IMR-90 (cell line): ENCODE results near the gene GNG12. TPM values are rescaled to one million over a fixed set of nuclear protein-coding genes. Genes with fewer than 3 reads are reported as not detected.
A peak's percentile ranks its signal among the peaks of the same experiment; 100 is the strongest.

Source experiments
- ATAC-seq: fragments of 200-7000 bp; cut with Tn5 transposase; 2 replicates; pipeline ENCODE4 v1.9.1; 2020; ENCODE audit warnings: low read depth, mild to moderate bottlenecking, moderate library complexity
- BruUV-seq: library from RNA; stranded (reverse); fragments of 400-500 nt; replicated peaks from 2 replicates; lab custom pipeline; 2021; lab: Mats Ljungman, UMichigan
- CTCF ChIA-PET: fragments of 300-600 bp; formaldehyde crosslinking; extraction: SDS; loops from one replicate; lab custom pipeline; 2021; ENCODE audit warnings: antibody characterized with exemption; lab: Yijun Ruan, JAX
- POLR2A ChIA-PET: fragments of 300-600 bp; sonication (Branson Sonifier 250); formaldehyde crosslinking; loops from one replicate; lab custom pipeline; 2022; ENCODE audit warnings: antibody characterized with exemption; ENCODE audit not compliant: unreplicated experiment; lab: Charles Lee
- DNase-seq: peaks from one replicate; pipeline ENCODE4 v3.0.0; 2013
- H2AFZ ChIP-seq: replicated peaks from 2 replicates; pipeline ENCODE3; 2013; ENCODE audit warnings: low read length, mild to moderate bottlenecking; ENCODE audit not compliant: poor library complexity
- H2AK5ac ChIP-seq: 2 replicates; pipeline ENCODE4 v1.6.1; 2013; ENCODE audit warnings: low read depth, low read length, inconsistent platforms
- H2AK9ac ChIP-seq: replicated peaks from 2 replicates; pipeline ENCODE3; 2013; ENCODE audit warnings: mild to moderate bottlenecking, low read depth, low read length, moderate library complexity; ENCODE audit not compliant: poor library complexity
- H2BK120ac ChIP-seq: 2 replicates; pipeline ENCODE4 v1.6.1; 2013; ENCODE audit warnings: low read depth, low read length, inconsistent platforms
- H2BK15ac ChIP-seq: 3 replicates; pipeline ENCODE4 v1.6.1; 2013; ENCODE audit warnings: low read depth, low read length, inconsistent platforms
- H2BK20ac ChIP-seq: 2 replicates; pipeline ENCODE4 v1.6.1; 2013; ENCODE audit warnings: low read depth, mild to moderate bottlenecking, inconsistent platforms, low read length, moderate library complexity
- H2BK5ac ChIP-seq: 2 replicates; pipeline ENCODE4 v1.6.1; 2013; ENCODE audit warnings: mild to moderate bottlenecking, low read depth, low read length, inconsistent platforms; ENCODE audit not compliant: poor library complexity, severe bottlenecking
- H3K14ac ChIP-seq: replicated peaks from 2 replicates; pipeline ENCODE4 v1.6.1; 2013; ENCODE audit warnings: low read depth, low read length, inconsistent platforms
- H3K18ac ChIP-seq: 2 replicates; pipeline ENCODE4 v1.6.1; 2013; ENCODE audit warnings: low read depth, low read length, control low read depth
- H3K23ac ChIP-seq: 2 replicates; pipeline ENCODE4 v1.6.1; 2013; ENCODE audit warnings: low read depth, low read length, inconsistent platforms
- H3K27ac ChIP-seq: 2 replicates; pipeline ENCODE4 v1.5.1; 2013; ENCODE audit warnings: mild to moderate bottlenecking, control low read depth, low read length; ENCODE audit not compliant: insufficient read depth
- H3K27me3 ChIP-seq: 2 replicates; pipeline ENCODE4 v1.6.1; 2013; ENCODE audit warnings: low read length; ENCODE audit not compliant: control insufficient read depth, insufficient read depth
- H3K36me3 ChIP-seq: 2 replicates; pipeline ENCODE4 v1.6.1; 2013; ENCODE audit warnings: low read length, mixed read lengths; ENCODE audit not compliant: control insufficient read depth, insufficient read depth
- H3K4ac ChIP-seq: 2 replicates; pipeline ENCODE4 v1.6.1; 2013; ENCODE audit warnings: low read depth, low read length, inconsistent platforms
- H3K4me1 ChIP-seq: 2 replicates; pipeline ENCODE4 v1.6.1; 2013; ENCODE audit warnings: low read length, mixed read lengths; ENCODE audit not compliant: control insufficient read depth, insufficient read depth
- H3K4me2 ChIP-seq: 2 replicates; pipeline ENCODE4 v1.6.1; 2013; ENCODE audit warnings: low read depth, mild to moderate bottlenecking, control low read depth, low read length, moderate library complexity
- H3K4me3 ChIP-seq: 2 replicates; pipeline ENCODE4 v1.5.1; 2013; ENCODE audit warnings: low read depth, mild to moderate bottlenecking, control low read depth, low read length, moderate library complexity; ENCODE audit not compliant: insufficient read depth
- H3K56ac ChIP-seq: 2 replicates; pipeline ENCODE4 v1.6.1; 2013; ENCODE audit warnings: low read length, inconsistent platforms; ENCODE audit not compliant: insufficient read depth; ENCODE audit errors: extremely low read depth
- H3K79me1 ChIP-seq, 2 experiments: 2 replicates each; pipeline ENCODE4 v1.6.1; 2013; ENCODE audit warnings: low read length in 2 of 2, inconsistent platforms in 1 of 2, low read depth in 1 of 2
- H3K9ac ChIP-seq: 2 replicates; pipeline ENCODE4 v1.6.1; 2013; ENCODE audit warnings: low read depth, low read length, control low read depth
- H3K9me1 ChIP-seq: 2 replicates; pipeline ENCODE4 v1.6.1; 2013; ENCODE audit warnings: low read length, inconsistent platforms; ENCODE audit not compliant: insufficient read depth
- H3K9me3 ChIP-seq: 2 replicates; pipeline ENCODE4 v1.6.1; 2013; ENCODE audit warnings: low read length; ENCODE audit not compliant: control insufficient read depth, insufficient read depth
- H4K20me1 ChIP-seq: 2 replicates; pipeline ENCODE4 v1.6.1; 2013; ENCODE audit warnings: low read length, inconsistent platforms; ENCODE audit not compliant: insufficient read depth
- H4K5ac ChIP-seq: 2 replicates; pipeline ENCODE4 v1.6.1; 2013; ENCODE audit warnings: mild to moderate bottlenecking, low read depth, low read length, control low read depth
- H4K8ac ChIP-seq, 2 experiments: 2 replicates each; pipeline ENCODE4 v1.6.1; 2013; ENCODE audit warnings: low read depth in 2 of 2, low read length in 2 of 2, control low read depth in 1 of 2, inconsistent platforms in 1 of 2
- H4K91ac ChIP-seq: 2 replicates; pipeline ENCODE4 v1.6.1; 2013; ENCODE audit warnings: low read depth, low read length, inconsistent platforms; ENCODE audit not compliant: insufficient read depth
- CHD1 ChIP-seq: IDR thresholded peaks from 2 replicates; pipeline ENCODE4 v1.6.1; 2012; ENCODE audit warnings: low read depth, low read length, improper control_type of control experiment
- ELK1 ChIP-seq: fragments of 150-350 bp; IDR thresholded peaks from 2 replicates; pipeline ENCODE4 v1.6.1; 2016; ENCODE audit warnings: low read depth, mild to moderate bottlenecking, low read length, moderate library complexity, borderline replicate concordance
- FOS ChIP-seq: fragments of 150-350 bp; IDR thresholded peaks from 2 replicates; pipeline ENCODE4 v1.6.1; 2016; ENCODE audit warnings: low read depth, low read length
- MAFK ChIP-seq: IDR thresholded peaks from 2 replicates; pipeline ENCODE4 v1.6.1; 2012; ENCODE audit warnings: low read depth, low read length, improper control_type of control experiment
- MAZ ChIP-seq: IDR thresholded peaks from 2 replicates; pipeline ENCODE4 v1.6.1; 2012; ENCODE audit warnings: low read depth, mild to moderate bottlenecking, low read length, improper control_type of control experiment, moderate library complexity, borderline replicate concordance
- MXI1 ChIP-seq: IDR thresholded peaks from 2 replicates; pipeline ENCODE4 v1.6.1; 2012; ENCODE audit warnings: low read depth, mild to moderate bottlenecking, low read length, moderate library complexity, borderline replicate concordance
- NFE2L2 ChIP-seq: fragments of 150-350 bp; IDR thresholded peaks from 2 replicates; pipeline ENCODE4 v1.6.1; 2016; ENCODE audit warnings: low read depth, mild to moderate bottlenecking, low read length
- RAD21 ChIP-seq: IDR thresholded peaks from 2 replicates; pipeline ENCODE4 v1.6.1; 2012; ENCODE audit warnings: low read length, improper control_type of control experiment
- RCOR1 ChIP-seq: IDR thresholded peaks from 2 replicates; pipeline ENCODE4 v1.6.1; 2012; ENCODE audit warnings: mild to moderate bottlenecking, low read length, improper control_type of control experiment; ENCODE audit not compliant: insufficient replicate concordance
- RFX5 ChIP-seq: IDR thresholded peaks from 2 replicates; pipeline ENCODE4 v1.8.0; 2012; ENCODE audit warnings: low read depth, mild to moderate bottlenecking, low read length, moderate library complexity
- SMC3 ChIP-seq: fragments of 150-350 bp; IDR thresholded peaks from 2 replicates; pipeline ENCODE4 v1.6.1; 2016; ENCODE audit warnings: low read depth, mild to moderate bottlenecking, antibody characterized with exemption, low read length, moderate library complexity
- WGBS, 2 experiments: methylation state at CpG; one replicate each; pipeline versions ENCODE4 v1.1.5 to v1.1.7; 2013; ENCODE audit warnings: missing lambda C conversion rate in 2 of 2; ENCODE audit not compliant: insufficient read length in 1 of 2; ENCODE audit errors: extremely low coverage in 2 of 2; 5-methylcytosine and 5-hydroxymethylcytosine counted together
- dilution Hi-C: fragments of 300-500 bp; cut with HindIII; formaldehyde crosslinking; loops from one replicate; pipeline ENCODE4 v1.14.3; 2018; ENCODE audit warnings: low sequenced_read_pairs; ENCODE audit not compliant: unreplicated experiment
- in situ Hi-C: fragments of 300-500 bp; cut with MboI; formaldehyde crosslinking; loops from 3 replicates; pipeline ENCODE4 v1.14.3; 2019; ENCODE audit warnings: low sequenced_read_pairs, inconsistent platforms, mixed read lengths
- intact Hi-C: fragments of 100-400 bp; cut with micrococcal nuclease; formaldehyde crosslinking; loops from 2 replicates; pipeline ENCODE4 v1.10.0; 2022
- polyA plus RNA-seq, 3 experiments: library from polyadenylated mRNA; depleted of rRNA; stranded (reverse); fragments of >200 nt; gene quantifications; 2 replicates each; pipeline ENCODE4 v1.2.3, GENCODE V29; 2012; ENCODE audit warnings: low replicate concordance in 1 of 3
- total RNA-seq: library from RNA; depleted of rRNA; stranded (reverse); fragments of >200 nt; gene quantifications from 2 replicates; pipeline ENCODE4 v1.2.3, GENCODE V29; 2012

Gene GNG12
- total and polyA plus RNA-seq, 2 of the 4 experiments (the other 2 are of a cell fraction) = 92.3 to 132 TPM

GRCh38 chr1:67685067-67685557, 148.2 kb downstream of the GNG12 start, which contains the start of gene GADD45A (continued):
- TF ChIP-seq ELK1 (no peak), NFE2L2 (0 out of 2 replicates have a peak, but pooled peaks have one; percentile 33)

- Histone ChIP-seq H3K27me3 (no peaks in the 10 kb centered on the region), H3K9me1 (peaks cover 7% of the 10 kb centered on the region), H4K8ac (peak overlapping the region in 1 of 2 experiments; percentile 59; a peak in 2 of 4 replicates), H2BK20ac (peak overlapping the region; percentile 50; the same call in 1 of the 2 replicates), H2BK120ac (peak overlapping the region; percentile 86), H2AK5ac (peak overlapping the region; percentile 32; the same call in 1 of the 2 replicates), H3K4me2 (peak overlapping the region; percentile 97), H3K56ac (peak overlapping the region; percentile 55; the same call in 1 of the 2 replicates), H2BK5ac (peak overlapping the region; percentile 63), H3K79me1 (peaks cover 10 to 31% of the 10 kb centered on the region in 2 experiments), H4K20me1 (peaks cover 17% of the 10 kb centered on the region), H3K36me3 (peaks cover 12% of the 10 kb centered on the region), H2AK9ac (peak overlapping the region; percentile 68), H2BK15ac (peak overlapping the region; percentile 55), H3K9ac (peak overlapping the region; percentile 43), H3K4ac (peak overlapping the region; percentile 84), H3K14ac (peak overlapping the region; percentile 72), H4K5ac (peak overlapping the region; percentile 67; the same call in 1 of the 2 replicates), H3K9me3 (no peaks in the 10 kb centered on the region), H2AFZ (peak overlapping the region; percentile 86), H3K4me3 (peak overlapping the region; percentile 28; the same call in 1 of the 2 replicates), H3K27ac (peak overlapping the region; percentile 24), H4K91ac (peak overlapping the region; percentile 3), H3K4me1 (peaks cover 12% of the 10 kb centered on the region), H3K18ac (peak overlapping the region; percentile 86), H3K23ac (peak overlapping the region; percentile 77)
- in situ Hi-C loops = loop anchor here (25.0 kb wide), 1 partner anchor 122 kb away; no protein-coding TSS in a partner anchor
- ChIA-PET CTCF (interaction anchor here (1.5 to 2.5 kb wide), 4 partner anchors 76 to 150 kb away, joined by 4 to 15 read pairs (median 12); no protein-coding TSS in a partner anchor), POLR2A (interaction anchor here (0.6 to 2.4 kb wide), 11 partner anchors 9 to 152 kb away, joined by 3 to 11 read pairs (median 5); no protein-coding TSS in a partner anchor)
- DNase-seq (no peak), ATAC-seq (no peak)
- BruUV-seq = TSS peak; percentile 84
- dilution Hi-C loops = no loop called here
- no CpG with 5 or more reads among the region's 20 CpGs for WGBS, 2 experiments
- no peak for TF ChIP-seq ELK1
- no peak for TF ChIP-seq FOS
- no peak for TF ChIP-seq RAD21
- no peak for TF ChIP-seq NFE2L2
- no peak for TF ChIP-seq MXI1
- no peak for TF ChIP-seq RFX5
- no peak for TF ChIP-seq MAZ
- TF ChIP-seq RCOR1 = no peak
- TF ChIP-seq CHD1 = no peak
- TF ChIP-seq MAFK = no peak
- no peak for TF ChIP-seq SMC3
- intact Hi-C loops = loop anchor here (1.0 to 5.0 kb wide), 4 partner anchors 64 to 428 kb away; no protein-coding TSS in a partner anchor
These were observed 148.7 kb downstream of the GNG12 start for GRCh38 chr1:67684526-67685066.
